Ishikawa (cell line): Measurements from ENCODE around the gene ERP44.

Source experiments
- CEBPB ChIP-seq: IDR thresholded peaks from 2 replicates; pipeline ENCODE4 v1.6.1; 2012
- CREB1 ChIP-seq: IDR thresholded peaks from 2 replicates; pipeline ENCODE4 v1.6.1; 2012; ENCODE audit warnings: low read depth
- EGR1 ChIP-seq: IDR thresholded peaks from 2 replicates; pipeline ENCODE4 v1.6.1; 2012
- EP300 ChIP-seq: IDR thresholded peaks from 2 replicates; pipeline ENCODE4 v1.6.1; 2012; ENCODE audit warnings: borderline replicate concordance
- FOXM1 ChIP-seq: IDR thresholded peaks from 2 replicates; pipeline ENCODE4 v1.6.1; 2012; ENCODE audit warnings: low read depth, borderline replicate concordance
- MAX ChIP-seq: IDR thresholded peaks from 2 replicates; pipeline ENCODE4 v1.6.1; 2012
- NFIC ChIP-seq: IDR thresholded peaks from 2 replicates; pipeline ENCODE4 v1.6.1; 2012
- RAD21 ChIP-seq: IDR thresholded peaks from 2 replicates; pipeline ENCODE4 v1.6.1; 2012; ENCODE audit warnings: low read depth
- REST ChIP-seq: IDR thresholded peaks from 2 replicates; pipeline ENCODE4 v1.6.1; 2012; ENCODE audit warnings: low read depth, mild to moderate bottlenecking
- TAF1 ChIP-seq: IDR thresholded peaks from 2 replicates; pipeline ENCODE4 v1.6.1; 2012; ENCODE audit warnings: low read depth, mild to moderate bottlenecking
- TCF12 ChIP-seq: IDR thresholded peaks from 2 replicates; pipeline ENCODE4 v1.6.1; 2012; ENCODE audit warnings: low read depth
- TEAD4 ChIP-seq: IDR thresholded peaks from 2 replicates; pipeline ENCODE4 v1.6.1; 2012
- USF1 ChIP-seq: IDR thresholded peaks from 2 replicates; pipeline ENCODE4 v1.6.1; 2012
- YY1 ChIP-seq: IDR thresholded peaks from 2 replicates; pipeline ENCODE4 v1.6.1; 2012; ENCODE audit warnings: low read depth
- ZBTB7A ChIP-seq: IDR thresholded peaks from 2 replicates; pipeline ENCODE4 v1.6.1; 2012; ENCODE audit warnings: low read depth

Gene ERP44

GRCh38 chr9:99931155-99931840, 167.5 kb downstream of the ERP44 start:
- TF ChIP-seq YY1 (no peak), CREB1 (no peak), USF1 (no peak), NFIC (no peak), TAF1 (no peak), FOXM1 (no peak), EGR1 (no peak), MAX (no peak), EP300 (no peak), REST (no peak), RAD21 (no peak), CEBPB (no peak), ZBTB7A (no peak), TEAD4 (no peak), TCF12 (no peak)

- no peak for TF ChIP-seq TAF1
- TF ChIP-seq NFIC: no peak
- TF ChIP-seq EP300: no peak
- TF ChIP-seq MAX: no peak
- no peak for TF ChIP-seq YY1
These were observed 169.1 kb downstream of the ERP44 start for GRCh38 chr9:99929652-99930051.
